ENCODE results near the gene ABCB1. TPM values are rescaled to one million over a fixed set of nuclear protein-coding genes. Genes with fewer than 3 reads are reported as not detected.

Gene ABCB1
- total and polyA plus RNA-seq, 9 of the 15 experiments (the other 6 are each of a cell fraction or from before 2014, with no cell fraction given): 0.03 to 0.86 (median 0.52) TPM

DNA sequence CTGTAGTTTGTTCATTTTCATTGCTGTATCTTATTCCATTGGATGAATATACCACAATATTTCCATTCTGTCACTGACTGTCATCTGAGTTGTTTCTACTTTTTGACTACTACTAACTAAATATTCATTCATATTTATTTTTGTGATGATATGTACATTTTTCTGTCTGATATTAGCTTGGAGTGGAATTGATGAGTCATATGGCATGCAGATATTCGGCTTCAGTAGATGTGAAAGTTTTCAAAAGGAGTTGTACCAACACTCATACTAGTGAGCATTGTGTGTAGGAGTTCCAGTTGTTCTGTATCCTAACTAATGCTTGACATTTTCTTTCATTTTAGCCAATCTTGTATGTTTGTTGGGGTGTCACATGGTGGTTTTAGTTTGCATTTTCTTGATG lies 35.2 kb upstream of the ABCB1 start:
- H4K20me1 ChIP-seq (replicated peaks; ENCODE audit: control insufficient read depth, insufficient read depth, low read length): no peaks in the 10 kb centered on the region
- H3K4me3 ChIP-seq: no peak overlapping the region
- H3K9ac ChIP-seq (ENCODE audit: insufficient read depth in 1 of 2, low read depth in 2 of 2, low read length in 2 of 2): no peak overlapping the region
- no peaks in the 10 kb centered on the region for H3K4me1 ChIP-seq (replicated peaks in 1 of 2; ENCODE audit: control insufficient read depth in 2 of 2, insufficient read depth in 2 of 2, low read length in 2 of 2)
- CTCF ChIA-PET (ENCODE audit: low intra/inter-chr PET ratio): no interaction called here
- no peaks in the 10 kb centered on the region for H3K27me3 ChIP-seq (ENCODE audit: control insufficient read depth in 2 of 2, insufficient read depth in 2 of 2, low read length in 2 of 2)
- FAIRE-seq (no peak), ATAC-seq (no peak), DNase-seq (ENCODE audit: extremely low read depth in 1 of 4, low spot score in 3 of 4) (no peak)
- no peak overlapping the region for H3K27ac ChIP-seq (ENCODE audit: extremely low read depth, low read depth, low read length)
- H2AFZ ChIP-seq (ENCODE audit: low read depth, low read length): no peak overlapping the region
- no TSS peak for BruUV-seq (replicated peaks)
- in situ Hi-C loops (cut with MboI): no loop called here
- no peaks in the 10 kb centered on the region for H3K36me3 ChIP-seq (ENCODE audit: control insufficient read depth, insufficient read depth, low read length)
- H3K9me1 ChIP-seq (ENCODE audit: control insufficient read depth, insufficient read depth, low read length): no peaks in the 10 kb centered on the region
- WGBS (ENCODE audit: insufficient coverage, low coverage, missing lambda C conversion rate): 0% methylated on average over 1 of the region's 1 CpG
- intact Hi-C loops (cut with micrococcal nuclease): no loop called here
- no peak overlapping the region for H3K4me2 ChIP-seq (ENCODE audit: insufficient read depth, low read length)
- POLR2A ChIA-PET: no interaction called here
- H3K9me3 ChIP-seq (replicated peaks; ENCODE audit: control insufficient read depth, insufficient read depth, low read depth, low read length): no peaks in the 10 kb centered on the region
- H3K79me2 ChIP-seq (ENCODE audit: control insufficient read depth, insufficient read depth, low read length): no peaks in the 10 kb centered on the region
- TF ChIP-seq, protein P1, sequence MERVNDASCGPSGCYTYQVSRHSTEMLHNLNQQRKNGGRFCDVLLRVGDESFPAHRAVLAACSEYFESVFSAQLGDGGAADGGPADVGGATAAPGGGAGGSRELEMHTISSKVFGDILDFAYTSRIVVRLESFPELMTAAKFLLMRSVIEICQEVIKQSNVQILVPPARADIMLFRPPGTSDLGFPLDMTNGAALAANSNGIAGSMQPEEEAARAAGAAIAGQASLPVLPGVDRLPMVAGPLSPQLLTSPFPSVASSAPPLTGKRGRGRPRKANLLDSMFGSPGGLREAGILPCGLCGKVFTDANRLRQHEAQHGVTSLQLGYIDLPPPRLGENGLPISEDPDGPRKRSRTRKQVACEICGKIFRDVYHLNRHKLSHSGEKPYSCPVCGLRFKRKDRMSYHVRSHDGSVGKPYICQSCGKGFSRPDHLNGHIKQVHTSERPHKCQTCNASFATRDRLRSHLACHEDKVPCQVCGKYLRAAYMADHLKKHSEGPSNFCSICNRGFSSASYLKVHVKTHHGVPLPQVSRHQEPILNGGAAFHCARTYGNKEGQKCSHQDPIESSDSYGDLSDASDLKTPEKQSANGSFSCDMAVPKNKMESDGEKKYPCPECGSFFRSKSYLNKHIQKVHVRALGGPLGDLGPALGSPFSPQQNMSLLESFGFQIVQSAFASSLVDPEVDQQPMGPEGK (CRISPR knock-in tag; IDR thresholded peaks at IDR 0.05; ENCODE audit: borderline replicate concordance): no peak
- TF ChIP-seq POLR2B (IDR thresholded peaks at IDR 0.05; ENCODE audit: low read depth, partially characterized antibody): no peak
- TF ChIP-seq, protein P2, sequence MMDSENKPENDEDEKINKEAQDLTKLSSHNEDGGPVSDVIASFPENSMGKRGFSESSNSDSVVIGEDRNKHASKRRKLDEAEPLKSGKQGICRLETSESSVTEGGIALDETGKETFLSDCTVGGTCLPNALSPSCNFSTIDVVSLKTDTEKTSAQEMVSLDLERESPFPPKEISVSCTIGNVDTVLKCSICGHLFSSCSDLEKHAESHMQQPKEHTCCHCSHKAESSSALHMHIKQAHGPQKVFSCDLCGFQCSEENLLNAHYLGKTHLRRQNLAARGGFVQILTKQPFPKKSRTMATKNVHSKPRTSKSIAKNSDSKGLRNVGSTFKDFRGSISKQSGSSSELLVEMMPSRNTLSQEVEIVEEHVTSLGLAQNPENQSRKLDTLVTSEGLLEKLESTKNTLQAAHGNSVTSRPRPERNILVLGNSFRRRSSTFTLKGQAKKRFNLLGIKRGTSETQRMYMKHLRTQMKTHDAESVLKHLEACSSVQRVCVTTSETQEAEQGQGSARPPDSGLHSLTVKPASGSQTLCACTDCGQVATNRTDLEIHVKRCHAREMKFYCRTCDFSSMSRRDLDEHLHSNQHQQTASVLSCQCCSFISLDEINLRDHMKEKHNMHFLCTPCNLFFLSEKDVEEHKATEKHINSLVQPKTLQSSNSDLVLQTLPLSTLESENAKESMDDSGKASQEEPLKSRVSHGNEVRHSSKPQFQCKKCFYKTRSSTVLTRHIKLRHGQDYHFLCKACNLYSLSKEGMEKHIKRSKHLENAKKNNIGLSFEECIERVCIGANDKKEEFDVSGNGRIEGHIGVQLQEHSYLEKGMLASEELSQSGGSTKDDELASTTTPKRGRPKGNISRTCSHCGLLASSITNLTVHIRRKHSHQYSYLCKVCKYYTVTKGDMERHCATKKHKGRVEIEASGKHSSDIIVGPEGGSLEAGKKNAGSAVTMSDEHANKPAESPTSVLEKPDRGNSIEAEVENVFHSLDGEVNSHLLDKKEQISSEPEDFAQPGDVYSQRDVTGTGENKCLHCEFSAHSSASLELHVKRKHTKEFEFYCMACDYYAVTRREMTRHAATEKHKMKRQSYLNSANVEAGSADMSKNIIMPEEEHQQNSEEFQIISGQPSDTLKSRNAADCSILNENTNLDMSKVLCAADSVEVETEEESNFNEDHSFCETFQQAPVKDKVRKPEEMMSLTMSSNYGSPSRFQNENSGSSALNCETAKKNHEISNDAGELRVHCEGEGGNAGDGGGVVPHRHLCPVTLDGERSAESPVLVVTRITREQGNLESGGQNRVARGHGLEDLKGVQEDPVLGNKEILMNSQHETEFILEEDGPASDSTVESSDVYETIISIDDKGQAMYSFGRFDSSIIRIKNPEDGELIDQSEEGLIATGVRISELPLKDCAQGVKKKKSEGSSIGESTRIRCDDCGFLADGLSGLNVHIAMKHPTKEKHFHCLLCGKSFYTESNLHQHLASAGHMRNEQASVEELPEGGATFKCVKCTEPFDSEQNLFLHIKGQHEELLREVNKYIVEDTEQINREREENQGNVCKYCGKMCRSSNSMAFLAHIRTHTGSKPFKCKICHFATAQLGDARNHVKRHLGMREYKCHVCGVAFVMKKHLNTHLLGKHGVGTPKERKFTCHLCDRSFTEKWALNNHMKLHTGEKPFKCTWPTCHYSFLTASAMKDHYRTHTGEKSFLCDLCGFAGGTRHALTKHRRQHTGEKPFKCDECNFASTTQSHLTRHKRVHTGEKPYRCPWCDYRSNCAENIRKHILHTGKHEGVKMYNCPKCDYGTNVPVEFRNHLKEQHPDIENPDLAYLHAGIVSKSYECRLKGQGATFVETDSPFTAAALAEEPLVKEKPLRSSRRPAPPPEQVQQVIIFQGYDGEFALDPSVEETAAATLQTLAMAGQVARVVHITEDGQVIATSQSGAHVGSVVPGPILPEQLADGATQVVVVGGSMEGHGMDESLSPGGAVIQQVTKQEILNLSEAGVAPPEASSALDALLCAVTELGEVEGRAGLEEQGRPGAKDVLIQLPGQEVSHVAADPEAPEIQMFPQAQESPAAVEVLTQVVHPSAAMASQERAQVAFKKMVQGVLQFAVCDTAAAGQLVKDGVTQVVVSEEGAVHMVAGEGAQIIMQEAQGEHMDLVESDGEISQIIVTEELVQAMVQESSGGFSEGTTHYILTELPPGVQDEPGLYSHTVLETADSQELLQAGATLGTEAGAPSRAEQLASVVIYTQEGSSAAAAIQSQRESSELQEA (IDR thresholded peaks at IDR 0.05; ENCODE audit: low read depth): no peak
- TF ChIP-seq IRF2 (CRISPR knock-in tag; IDR thresholded peaks at IDR 0.05): no peak
- TF ChIP-seq NONO (IDR thresholded peaks at IDR 0.05; ENCODE audit: low read depth in 2 of 2, low read length in 1 of 2): no peak
- TF ChIP-seq ZNF217 (CRISPR knock-in tag; IDR thresholded peaks at IDR 0.05): no peak
- no peak for TF ChIP-seq MTA3 (IDR thresholded peaks at IDR 0.05; ENCODE audit: borderline replicate concordance)

All from K562 (cell line).